Measurements from ENCODE around the gene CIPC.

The CIPC gene

GRCh38 chr14:77143071-77143470 is 45.0 kb downstream of the CIPC start:
- Histone ChIP-seq H3K4me3 (ENCODE audit: low read length) (no peak overlapping the region), H3K27me3 (ENCODE audit: insufficient read depth, low read length) (peaks cover 3% of the 10 kb centered on the region)

GRCh38 chr14:77144412-77145115 is 46.5 kb downstream of the CIPC start:
- Histone ChIP-seq H3K27me3 (ENCODE audit: insufficient read depth, low read length) (peaks cover 3% of the 10 kb centered on the region), H3K4me3 (ENCODE audit: low read length) (no peak overlapping the region), H2AFZ (ENCODE audit: low read depth, low read length) (no peak overlapping the region), H3K4me1 (ENCODE audit: insufficient read depth, low read length) (peaks cover 26% of the 10 kb centered on the region), H3K9me3 (ENCODE audit: low read length) (no peaks in the 10 kb centered on the region), H3K36me3 (ENCODE audit: insufficient read depth, low read length) (no peaks in the 10 kb centered on the region)

More at GRCh38 chr14:77143071-77143470, 45.0 kb downstream of the CIPC start:
- H3K36me3 ChIP-seq (ENCODE audit: insufficient read depth, low read length), result no peaks in the 10 kb centered on the region
- no peak overlapping the region for H2AFZ ChIP-seq (ENCODE audit: low read depth, low read length)
- peaks cover 26% of the 10 kb centered on the region for H3K4me1 ChIP-seq (ENCODE audit: insufficient read depth, low read length)
- H3K9me3 ChIP-seq (ENCODE audit: low read length), result no peaks in the 10 kb centered on the region

- H3K36me3 ChIP-seq (ENCODE audit: insufficient read depth, low read length), result no peaks in the 10 kb centered on the region
- H3K27me3 ChIP-seq (ENCODE audit: insufficient read depth, low read length), result peaks cover 3% of the 10 kb centered on the region
- H2AFZ ChIP-seq (ENCODE audit: low read depth, low read length), result no peak overlapping the region
- H3K4me3 ChIP-seq (ENCODE audit: low read length), result no peak overlapping the region
- no peaks in the 10 kb centered on the region for H3K9me3 ChIP-seq (ENCODE audit: low read length)
- peaks cover 16% of the 10 kb centered on the region for H3K4me1 ChIP-seq (ENCODE audit: insufficient read depth, low read length)
These were observed 48.1 kb downstream of the CIPC start for GRCh38 chr14:77145975-77146740.

- no peaks in the 10 kb centered on the region for H3K4me1 ChIP-seq (ENCODE audit: insufficient read depth, low read length)
- no peak overlapping the region for H2AFZ ChIP-seq (ENCODE audit: low read depth, low read length)
- no peak overlapping the region for H3K4me3 ChIP-seq (ENCODE audit: low read length)
These were observed 50.6 kb downstream of the CIPC start for GRCh38 chr14:77148510-77149231.

GRCh38 chr14:77151245-77151644 is 53.2 kb downstream of the CIPC start:
- Histone ChIP-seq H3K36me3 (ENCODE audit: insufficient read depth, low read length) (no peaks in the 10 kb centered on the region), H2AFZ (ENCODE audit: low read depth, low read length) (no peak overlapping the region), H3K27me3 (ENCODE audit: insufficient read depth, low read length) (no peaks in the 10 kb centered on the region), H3K4me1 (ENCODE audit: insufficient read depth, low read length) (peaks cover 11% of the 10 kb centered on the region), H3K9me3 (ENCODE audit: low read length) (no peaks in the 10 kb centered on the region), H3K4me3 (ENCODE audit: low read length) (no peak overlapping the region)

More at GRCh38 chr14:77148510-77149231, 50.6 kb downstream of the CIPC start:
- Histone ChIP-seq H3K9me3 (ENCODE audit: low read length) (no peaks in the 10 kb centered on the region), H3K36me3 (ENCODE audit: insufficient read depth, low read length) (no peaks in the 10 kb centered on the region), H3K27me3 (ENCODE audit: insufficient read depth, low read length) (peaks cover under 1% of the 10 kb centered on the region)

- H3K4me1 ChIP-seq (ENCODE audit: insufficient read depth, low read length), result peaks cover 11% of the 10 kb centered on the region
- no peak overlapping the region for H3K4me3 ChIP-seq (ENCODE audit: low read length)
- H3K27me3 ChIP-seq (ENCODE audit: insufficient read depth, low read length), result no peaks in the 10 kb centered on the region
- no peaks in the 10 kb centered on the region for H3K9me3 ChIP-seq (ENCODE audit: low read length)
- H2AFZ ChIP-seq (ENCODE audit: low read depth, low read length), result no peak overlapping the region
- H3K36me3 ChIP-seq (ENCODE audit: insufficient read depth, low read length), result no peaks in the 10 kb centered on the region
These were observed 54.0 kb downstream of the CIPC start for GRCh38 chr14:77151918-77152588.

GRCh38 chr14:77153802-77154201 is 55.7 kb downstream of the CIPC start:
- H3K4me3 ChIP-seq (ENCODE audit: low read length), result no peak overlapping the region
- H2AFZ ChIP-seq (ENCODE audit: low read depth, low read length), result no peak overlapping the region
- H3K27me3 ChIP-seq (ENCODE audit: insufficient read depth, low read length), result no peaks in the 10 kb centered on the region
- H3K36me3 ChIP-seq (ENCODE audit: insufficient read depth, low read length), result no peaks in the 10 kb centered on the region
- H3K4me1 ChIP-seq (ENCODE audit: insufficient read depth, low read length), result peaks cover 23% of the 10 kb centered on the region
- H3K9me3 ChIP-seq (ENCODE audit: low read length), result no peaks in the 10 kb centered on the region

GRCh38 chr14:77154421-77154820 is 56.4 kb downstream of the CIPC start:
- H3K36me3 ChIP-seq (ENCODE audit: insufficient read depth, low read length), result no peaks in the 10 kb centered on the region
- H3K4me3 ChIP-seq (ENCODE audit: low read length), result no peak overlapping the region
- no peaks in the 10 kb centered on the region for H3K9me3 ChIP-seq (ENCODE audit: low read length)
- H2AFZ ChIP-seq (ENCODE audit: low read depth, low read length), result no peak overlapping the region
- no peaks in the 10 kb centered on the region for H3K27me3 ChIP-seq (ENCODE audit: insufficient read depth, low read length)
- peaks cover 25% of the 10 kb centered on the region for H3K4me1 ChIP-seq (ENCODE audit: insufficient read depth, low read length)

GRCh38 chr14:77155083-77155482 is 57.0 kb downstream of the CIPC start:
- Histone ChIP-seq H3K4me1 (ENCODE audit: insufficient read depth, low read length) (peaks cover 25% of the 10 kb centered on the region), H3K9me3 (ENCODE audit: low read length) (no peaks in the 10 kb centered on the region), H3K27me3 (ENCODE audit: insufficient read depth, low read length) (no peaks in the 10 kb centered on the region), H3K36me3 (ENCODE audit: insufficient read depth, low read length) (no peaks in the 10 kb centered on the region), H3K4me3 (ENCODE audit: low read length) (no peak overlapping the region), H2AFZ (ENCODE audit: low read depth, low read length) (no peak overlapping the region)

GRCh38 chr14:77157740-77158139 is 59.7 kb downstream of the CIPC start:
- Histone ChIP-seq H3K27me3 (ENCODE audit: insufficient read depth, low read length) (no peaks in the 10 kb centered on the region), H3K4me3 (ENCODE audit: low read length) (peak overlapping the region; percentile 19)

GRCh38 chr14:77158175-77158881 is 60.3 kb downstream of the CIPC start:
- H3K4me3 ChIP-seq (ENCODE audit: low read length), result peak overlapping the region; percentile 19

More at GRCh38 chr14:77157740-77158139, 59.7 kb downstream of the CIPC start:
- H3K4me1 ChIP-seq (ENCODE audit: insufficient read depth, low read length), result peaks cover 25% of the 10 kb centered on the region
- no peaks in the 10 kb centered on the region for H3K36me3 ChIP-seq (ENCODE audit: insufficient read depth, low read length)
- no peak overlapping the region for H2AFZ ChIP-seq (ENCODE audit: low read depth, low read length)
- H3K9me3 ChIP-seq (ENCODE audit: low read length), result no peaks in the 10 kb centered on the region

GRCh38 chr14:77158882-77159255 is 60.8 kb downstream of the CIPC start:
- no peaks in the 10 kb centered on the region for H3K36me3 ChIP-seq (ENCODE audit: insufficient read depth, low read length)
- peak overlapping the region; percentile 19 for H3K4me3 ChIP-seq (ENCODE audit: low read length)
- H3K27me3 ChIP-seq (ENCODE audit: insufficient read depth, low read length), result no peaks in the 10 kb centered on the region
- H3K9me3 ChIP-seq (ENCODE audit: low read length), result no peaks in the 10 kb centered on the region
- H3K4me1 ChIP-seq (ENCODE audit: insufficient read depth, low read length), result peaks cover 25% of the 10 kb centered on the region
- no peak overlapping the region for H2AFZ ChIP-seq (ENCODE audit: low read depth, low read length)

More at GRCh38 chr14:77158175-77158881, 60.3 kb downstream of the CIPC start:
- H3K9me3 ChIP-seq (ENCODE audit: low read length), result no peaks in the 10 kb centered on the region
- peak overlapping the region; percentile 4 for H2AFZ ChIP-seq (ENCODE audit: low read depth, low read length)
- peaks cover 25% of the 10 kb centered on the region for H3K4me1 ChIP-seq (ENCODE audit: insufficient read depth, low read length)
- no peaks in the 10 kb centered on the region for H3K36me3 ChIP-seq (ENCODE audit: insufficient read depth, low read length)
- H3K27me3 ChIP-seq (ENCODE audit: insufficient read depth, low read length), result no peaks in the 10 kb centered on the region

Data from neuron (in vitro differentiated cells).